Hematopoietic multipotent progenitor cell treated with erythropoietin and hydrocortisone succinate and interleukin-3 and kit ligand, for 8 days (in vitro differentiated cells): ENCODE data around the gene TGFBRAP1.

Experiments
- DNase-seq: peaks from one replicate; pipeline ENCODE4 v3.0.0-alpha.2; 2015

TGFBRAP1 gene

GRCh38 chr2:105329561-105330495 lies at the start of gene TGFBRAP1:
TGFBRAP1 (minus strand) TSS chr2:105329735; CDS start chr2:105308301, 21,434 bp downstream.
- DNase-seq: peak; percentile 56

GRCh38 chr2:105378921-105379383 lies 49.4 kb upstream of the TGFBRAP1 start:
- DNase-seq: no peak

- DNase-seq: no peak
Observed at GRCh38 chr2:105378276-105378840, 48.8 kb upstream of the TGFBRAP1 start.

- peak; percentile 41 for DNase-seq
Observed at GRCh38 chr2:105377871-105378270, 48.3 kb upstream of the TGFBRAP1 start.

- no peak for DNase-seq
Observed at GRCh38 chr2:105376789-105377240, 47.3 kb upstream of the TGFBRAP1 start.

- DNase-seq: no peak
Observed at GRCh38 chr2:105376010-105376409, 46.5 kb upstream of the TGFBRAP1 start.

- DNase-seq: no peak
Observed at GRCh38 chr2:105375001-105375561, 45.5 kb upstream of the TGFBRAP1 start.

GRCh38 chr2:105373895-105374401 lies 44.4 kb upstream of the TGFBRAP1 start:
- no peak for DNase-seq

- DNase-seq: no peak
Observed at GRCh38 chr2:105373344-105373781, 43.8 kb upstream of the TGFBRAP1 start.

- no peak for DNase-seq
Observed at GRCh38 chr2:105371810-105372209, 42.3 kb upstream of the TGFBRAP1 start.

- no peak for DNase-seq
Observed at GRCh38 chr2:105371156-105371555, 41.6 kb upstream of the TGFBRAP1 start.

- DNase-seq: peak; percentile 93
Observed at GRCh38 chr2:105369777-105370690, 40.5 kb upstream of the TGFBRAP1 start.

GRCh38 chr2:105368759-105369408 lies 39.3 kb upstream of the TGFBRAP1 start:
- no peak for DNase-seq

GRCh38 chr2:105365206-105365605 lies 35.7 kb upstream of the TGFBRAP1 start:
- no peak for DNase-seq

GRCh38 chr2:105364436-105365139 lies 35.1 kb upstream of the TGFBRAP1 start:
- no peak for DNase-seq

- DNase-seq: no peak
Observed at GRCh38 chr2:105362862-105363591, 33.5 kb upstream of the TGFBRAP1 start.

- no peak for DNase-seq
Observed at GRCh38 chr2:105361102-105361889, 31.8 kb upstream of the TGFBRAP1 start.

- DNase-seq: no peak
Observed at GRCh38 chr2:105358593-105358992, 29.1 kb upstream of the TGFBRAP1 start.

- DNase-seq: no peak
Observed at GRCh38 chr2:105357122-105357521, 27.6 kb upstream of the TGFBRAP1 start.
